Metanephros (tissue), 1 donor: ENCODE data around the gene CCDC47. TPM values are rescaled to one million over a fixed set of nuclear protein-coding genes. Genes with fewer than 3 reads are reported as not detected.

Source experiments
- total RNA-seq: library from RNA; depleted of rRNA; stranded (reverse); fragments of >200 nt; gene quantifications from one replicate; pipeline ENCODE4 v1.2.3, GENCODE V29; 2014

Gene CCDC47, protein sequence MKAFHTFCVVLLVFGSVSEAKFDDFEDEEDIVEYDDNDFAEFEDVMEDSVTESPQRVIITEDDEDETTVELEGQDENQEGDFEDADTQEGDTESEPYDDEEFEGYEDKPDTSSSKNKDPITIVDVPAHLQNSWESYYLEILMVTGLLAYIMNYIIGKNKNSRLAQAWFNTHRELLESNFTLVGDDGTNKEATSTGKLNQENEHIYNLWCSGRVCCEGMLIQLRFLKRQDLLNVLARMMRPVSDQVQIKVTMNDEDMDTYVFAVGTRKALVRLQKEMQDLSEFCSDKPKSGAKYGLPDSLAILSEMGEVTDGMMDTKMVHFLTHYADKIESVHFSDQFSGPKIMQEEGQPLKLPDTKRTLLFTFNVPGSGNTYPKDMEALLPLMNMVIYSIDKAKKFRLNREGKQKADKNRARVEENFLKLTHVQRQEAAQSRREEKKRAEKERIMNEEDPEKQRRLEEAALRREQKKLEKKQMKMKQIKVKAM
- total RNA-seq: 44.5 TPM

DNA sequence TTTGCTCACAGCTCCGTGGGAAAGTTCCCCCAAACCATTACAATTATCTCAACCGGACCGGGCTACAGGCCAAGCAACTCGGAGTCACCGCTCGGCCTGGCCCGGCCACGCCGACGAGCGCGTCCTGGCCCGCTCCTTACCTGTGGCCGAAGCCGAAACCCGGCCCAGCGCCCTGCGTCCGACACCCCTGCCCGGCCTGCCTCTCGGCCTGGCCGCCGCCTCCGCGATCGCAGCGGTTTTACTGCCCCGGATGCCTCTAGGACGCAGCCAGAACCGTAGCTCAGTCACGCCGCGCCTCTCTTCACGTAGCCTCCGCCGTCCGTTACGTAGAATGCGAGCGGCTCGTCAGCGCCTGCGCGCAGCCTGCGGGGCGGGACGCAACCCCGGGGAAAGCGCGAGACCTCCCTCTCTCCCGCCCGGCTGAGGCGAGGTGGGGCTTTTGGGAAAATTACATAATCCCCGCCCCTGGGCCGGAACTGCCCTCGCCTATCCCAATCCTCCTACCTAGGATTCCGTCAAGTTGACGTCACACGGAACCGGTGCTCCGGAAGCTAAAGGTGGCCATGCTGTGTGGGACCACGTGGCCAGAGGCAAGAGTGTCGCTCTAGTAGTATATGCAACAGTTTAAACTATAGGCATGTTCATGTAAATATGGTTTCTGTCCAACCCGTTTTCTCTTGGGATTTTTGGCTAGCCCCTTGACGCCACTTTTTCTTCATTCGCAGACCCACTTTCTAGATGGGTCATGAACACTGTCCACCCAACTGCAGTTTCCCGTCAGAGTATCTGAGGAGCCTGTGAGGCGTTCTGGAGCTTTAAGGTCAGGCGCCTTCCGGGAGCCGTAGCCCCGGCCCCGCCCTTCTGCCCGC lies at the start of gene CCDC47:
CCDC47 (minus strand) TSS at position 326 of the 869 bp plus-strand sequence. CDS start 7,422 bp downstream, outside the sequence.

GRCh38 chr17:63774141-63774968 lies 958 bp upstream of the CCDC47 start, which contains the start of gene DDX42:
TSS of gene DDX42 (plus strand) at chr17:63774170. CDS start at chr17:63787050, 12,880 bp downstream.

GRCh38 chr17:63741408-63742173 lies 31.8 kb downstream of the CCDC47 start, which contains the start of gene STRADA:
TSS of gene STRADA (minus strand) at chr17:63741799. CDS start at chr17:63728369, 13,430 bp downstream.

GRCh38 chr17:63699638-63700527 lies 73.5 kb downstream of the CCDC47 start, which contains the start of gene LIMD2:
TSS of gene LIMD2 (minus strand) at chr17:63700125. CDS start at chr17:63699298, 827 bp downstream.

Other genes starting within 250 kb of the CCDC47 start
- gene DCAF7, start 223.1 kb downstream of the CCDC47 start, total RNA-seq: 54.3 TPM
- gene TACO1, start 172.7 kb downstream of the CCDC47 start, total RNA-seq: 17.5 TPM
- 42.7 TPM for gene MAP3K3, start 151.2 kb downstream of the CCDC47 start, total RNA-seq
- 28.1 TPM for gene LIMD2, start 73.5 kb downstream of the CCDC47 start, total RNA-seq
- 26.3 TPM for gene STRADA, start 31.8 kb downstream of the CCDC47 start, total RNA-seq
- gene DDX42, start 573 bp upstream of the CCDC47 start, total RNA-seq: 110 TPM
- gene PSMC5, start 53.8 kb upstream of the CCDC47 start, total RNA-seq: 50.8 TPM
- gene FTSJ3, start 54.1 kb upstream of the CCDC47 start, total RNA-seq: 48.4 TPM
- 65.7 TPM for gene SMARCD2, start 69.1 kb upstream of the CCDC47 start, total RNA-seq
- gene CSH2, start 100.1 kb upstream of the CCDC47 start, total RNA-seq: not detected
- gene GH2, start 108.3 kb upstream of the CCDC47 start, total RNA-seq: not detected
- gene CSH1, start 123.0 kb upstream of the CCDC47 start, total RNA-seq: not detected
- not detected for gene CSHL1, start 137.7 kb upstream of the CCDC47 start, total RNA-seq
- not detected for gene GH1, start 145.2 kb upstream of the CCDC47 start, total RNA-seq
- gene CD79B, start 158.7 kb upstream of the CCDC47 start, total RNA-seq: 6.8 TPM
- gene SCN4A, start 199.3 kb upstream of the CCDC47 start, total RNA-seq: 17.4 TPM
- gene PRR29, start 224.8 kb upstream of the CCDC47 start, total RNA-seq: 0.99 TPM
- gene ICAM2, start 247.0 kb upstream of the CCDC47 start, total RNA-seq: 49.9 TPM